ENCODE data around the gene S100A12.

- no peak for TF ChIP-seq CTCF (IDR thresholded peaks at IDR 0.05; ENCODE audit: insufficient read depth, low read length)
- TF ChIP-seq POLR2AphosphoS5 (IDR thresholded peaks at IDR 0.05; ENCODE audit: low read depth): no peak
- TF ChIP-seq GABPA (IDR thresholded peaks at IDR 0.05; ENCODE audit: low read depth): no peak
Observed at GRCh38 chr1:153341431-153341934, 33.9 kb downstream of the S100A12 start.

Data from HL-60 (cell line).